Hair follicular keratinocyte (primary cell): ENCODE results near the gene STIL. TPM values are rescaled to one million over a fixed set of nuclear protein-coding genes. Genes with fewer than 3 reads are reported as not detected.

Source experiments
- total RNA-seq: library from RNA; depleted of rRNA; stranded (reverse); fragments of >200 nt; gene quantifications from 2 replicates; pipeline ENCODE4 v1.2.3, GENCODE V29; 2015

The STIL gene
- total RNA-seq = 10.3 and 14.6 TPM in 2 replicates

DNA sequence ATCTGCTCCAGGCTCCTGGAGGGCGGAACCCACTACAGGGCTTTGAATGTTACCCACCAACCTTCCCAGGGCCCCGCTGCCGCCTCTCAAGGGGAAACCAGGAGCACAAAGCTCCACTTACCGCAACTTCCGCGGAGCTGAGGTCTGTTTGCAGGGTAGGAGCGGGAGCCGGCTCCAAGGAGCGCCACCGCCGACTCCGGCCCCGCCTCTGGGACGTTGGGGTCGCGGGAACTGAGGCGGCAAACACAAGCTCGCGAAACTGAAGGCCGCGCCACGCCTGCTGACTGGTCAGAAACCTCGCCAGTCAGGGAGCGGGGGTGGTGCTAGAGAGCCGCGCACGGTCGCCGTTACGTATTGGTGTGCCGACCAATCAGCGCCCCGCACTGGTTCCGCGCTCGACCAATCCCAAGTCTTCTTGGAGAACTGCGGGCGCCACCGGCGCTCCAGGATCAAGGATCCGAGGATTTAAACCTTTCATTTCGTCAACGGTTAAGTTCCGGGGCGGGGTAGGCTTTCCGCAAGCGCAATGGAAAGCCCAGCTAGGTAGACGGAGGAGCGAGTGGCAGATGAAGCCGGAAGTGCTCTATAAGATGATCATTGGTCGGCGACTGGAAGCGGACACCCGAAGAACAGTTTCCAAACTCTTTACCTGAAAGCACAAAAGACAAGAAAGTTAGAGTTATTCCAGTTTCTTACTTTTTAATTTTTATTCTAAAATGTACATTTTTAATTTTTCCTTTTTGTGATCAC, at the start of gene STIL:
Gene STIL (minus strand): TSS at position 233 of the 750 bp plus-strand sequence. CDS start 3,828 bp downstream, outside the sequence.

DNA sequence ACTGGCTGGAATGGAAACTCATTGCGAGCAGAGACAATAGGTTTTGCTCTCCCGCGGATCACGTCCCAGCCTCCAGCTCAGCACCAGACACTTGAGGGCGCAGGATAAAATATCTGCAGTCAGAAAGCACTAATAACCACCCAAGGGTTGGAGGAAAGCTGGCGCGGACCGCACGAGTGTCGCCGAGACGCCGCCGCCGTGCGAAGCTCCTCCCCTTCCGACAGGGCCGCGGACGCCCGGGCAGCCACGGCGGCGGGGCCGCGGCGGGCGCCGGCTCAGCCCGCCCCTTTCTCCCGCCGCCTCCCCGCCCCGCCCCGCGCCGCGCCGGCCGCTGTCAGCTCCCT, 19.6 kb upstream of the STIL start, which contains the start of gene CMPK1:
Gene CMPK1 (plus strand): TSS at position 213 of the 344 bp plus-strand sequence. CDS start 156 bp downstream, outside the sequence.

DNA sequence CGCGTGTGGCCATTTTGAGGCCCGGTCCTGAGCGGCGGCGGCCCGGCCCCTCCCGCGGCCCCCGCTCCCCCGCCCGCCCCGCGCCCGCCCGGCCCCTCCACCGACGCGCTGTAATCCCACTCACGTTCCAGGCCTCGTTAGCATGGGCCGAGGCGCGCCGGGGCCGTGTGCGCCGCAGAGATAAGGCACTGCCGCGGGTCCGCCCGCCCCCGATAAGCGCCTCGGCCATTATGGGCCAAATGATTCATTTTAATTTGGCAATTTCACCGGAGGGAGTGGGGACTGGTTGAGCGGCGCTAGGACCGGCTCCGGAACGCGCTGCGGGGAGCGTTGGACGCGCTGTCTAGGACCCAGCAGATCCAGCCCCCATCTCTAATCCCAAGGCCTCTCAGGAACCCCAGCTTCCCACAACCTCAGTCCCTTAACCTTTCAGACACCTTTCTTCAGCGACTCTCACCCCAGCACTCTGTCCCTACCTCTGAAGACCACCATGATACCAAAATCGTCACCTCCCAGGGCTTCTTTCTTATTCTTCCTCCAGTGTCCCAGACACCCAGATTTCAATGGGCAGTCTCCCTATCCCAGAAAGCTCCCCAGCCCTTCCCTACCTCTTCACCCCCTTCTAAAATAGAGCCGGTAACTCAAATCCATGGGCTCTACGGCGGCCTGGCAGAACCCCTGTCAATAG, 81.6 kb downstream of the STIL start, which contains the start of gene TAL1:
Gene TAL1 (minus strand): TSS at position 39 of the 688 bp plus-strand sequence. CDS start 6,337 bp downstream, outside the sequence.

Other genes with a start within 250 kb of the STIL start
- not detected in 2 replicates for gene CYP4Z1, start 246.9 kb downstream of the STIL start, total RNA-seq
- not detected in 2 replicates for gene CYP4A22, start 176.7 kb downstream of the STIL start, total RNA-seq
- 3.5 and 6.2 TPM in 2 replicates for gene PDZK1IP1, start 124.1 kb downstream of the STIL start, total RNA-seq
- gene TAL1, start 81.9 kb downstream of the STIL start, total RNA-seq = not detected in 2 replicates
- gene CMPK1, start 19.6 kb upstream of the STIL start, total RNA-seq = 69.9 and 76.8 TPM in 2 replicates
- not detected in 2 replicates for gene FOXE3, start 102.1 kb upstream of the STIL start, total RNA-seq
- gene FOXD2, start 123.9 kb upstream of the STIL start, total RNA-seq = 0.08 and 0.15 TPM in 2 replicates